K562 (cell line): ENCODE data around the gene GVQW3. TPM values are rescaled to one million over a fixed set of nuclear protein-coding genes. Genes with fewer than 3 reads are reported as not detected.
A peak's percentile ranks its signal among the peaks of the same experiment; 100 is the strongest.

ENCODE experiments used
- CBFA2T3 ChIP-seq: fragments of 450-650 bp; IDR thresholded peaks from 2 replicates; pipeline ENCODE4 v1.6.1; 2017
- CHCHD3 ChIP-seq: fragments of 250-450 bp; sonication (Bioruptor Pico); IDR thresholded peaks from 2 replicates; pipeline ENCODE4 v2.1.2; 2022; ENCODE audit warnings: mild to moderate bottlenecking
- HMGN3 ChIP-seq: IDR thresholded peaks from 2 replicates; pipeline ENCODE4 v1.6.1; 2011; ENCODE audit warnings: borderline replicate concordance, low read depth, mild to moderate bottlenecking, mixed read lengths, low read length; ENCODE audit not compliant: insufficient read length; ENCODE audit errors: extremely low read depth
- HSF4 ChIP-seq: fragments of 250-450 bp; sonication (Bioruptor Pico); IDR thresholded peaks from 2 replicates; pipeline ENCODE4 v2.1.2; 2022; ENCODE audit warnings: mild to moderate bottlenecking, moderate library complexity, borderline replicate concordance
- ILK ChIP-seq: fragments of 450-650 bp; IDR thresholded peaks from 2 replicates; pipeline ENCODE4 v1.6.1; 2016; ENCODE audit warnings: missing genetic modification characterization, low read depth, mild to moderate bottlenecking, missing compliant biosample characterization, moderate library complexity, borderline replicate concordance
- NR2C2 ChIP-seq, 2 experiments: fragments of 200-800 bp in 1 of 2; sonication (Bioruptor generic) in 1 of 2; sonication (generic) in 1 of 2; formaldehyde crosslinking in 1 of 2; IDR thresholded peaks; 2 replicates each; pipeline versions ENCODE4 v1.6.1 to v1.8.0; 2016 to 2022; ENCODE audit warnings: mild to moderate bottlenecking in 1 of 2, missing compliant biosample characterization in 1 of 2, missing genetic modification characterization in 1 of 2, missing genetic modification reagents in 1 of 2
- ZBTB7A ChIP-seq: IDR thresholded peaks from 2 replicates; pipeline ENCODE4 v1.6.1; 2011; ENCODE audit warnings: low read depth, mild to moderate bottlenecking, low read length, moderate library complexity, borderline replicate concordance; ENCODE audit not compliant: control insufficient read depth
- ZNF384 ChIP-seq: IDR thresholded peaks from 2 replicates; pipeline ENCODE4 v1.6.1; 2012; ENCODE audit warnings: low read depth, low read length, improper control_type of control experiment
- ZNF41 ChIP-seq: fragments of 250-450 bp; sonication (Bioruptor Pico); conservative IDR thresholded peaks from 2 replicates; pipeline ENCODE4 v1.4.0; 2020; ENCODE audit warnings: mild to moderate bottlenecking
- polyA plus RNA-seq, 8 experiments: library from polyadenylated mRNA; depleted of rRNA in 4 of 8; stranded (reverse) in 5 of 8; unstranded in 3 of 8; fragments of >200 nt; fragmentation: Nextera tagmentation in 2 of 8; fragmentation: Illumina TruSeq in 1 of 8; extraction: Ambion mirVana in 2 of 8; extraction: Trizol in 1 of 8; gene quantifications; 2 replicates each; pipeline versions ENCODE4 v1.2.1 to v1.2.3, GENCODE V29; 2011 to 2014; ENCODE audit warnings: inconsistent platforms in 1 of 8, missing spikeins in 1 of 8
- total RNA-seq, 7 experiments: library from RNA; depleted of rRNA in 6 of 7; stranded (reverse); fragments of >200 nt in 6 of 7; fragmentation: Illumina TruSeq in 2 of 7; extraction: Trizol in 2 of 7; gene quantifications; 2 replicates each; pipeline versions ENCODE4 v1.2.1 to v1.2.3, GENCODE V29; 2011 to 2021; ENCODE audit warnings: low replicate concordance in 1 of 7
- TF ChIP-seq, protein P1 (sequence below): fragments of 200-800 bp; sonication (Bioruptor generic); IDR thresholded peaks from 2 replicates; pipeline ENCODE4 v1.6.1; 2017; ENCODE audit warnings: missing genetic modification characterization, missing compliant biosample characterization
- TF ChIP-seq, protein P2 (sequence below): fragments of 450-650 bp; IDR thresholded peaks from 2 replicates; pipeline ENCODE4 v1.6.1; 2016; ENCODE audit warnings: mild to moderate bottlenecking
- TF ChIP-seq, protein P3 (sequence below): sonication (generic); formaldehyde crosslinking; IDR thresholded peaks from 2 replicates; pipeline ENCODE4 v1.8.0; 2022; ENCODE audit warnings: mild to moderate bottlenecking, missing genetic modification reagents

Gene GVQW3
- total and polyA plus RNA-seq, 9 of the 15 experiments (the other 6 are each of a cell fraction or from before 2014, with no cell fraction given), result 0.66 to 5.7 (median 2.1) TPM

DNA sequence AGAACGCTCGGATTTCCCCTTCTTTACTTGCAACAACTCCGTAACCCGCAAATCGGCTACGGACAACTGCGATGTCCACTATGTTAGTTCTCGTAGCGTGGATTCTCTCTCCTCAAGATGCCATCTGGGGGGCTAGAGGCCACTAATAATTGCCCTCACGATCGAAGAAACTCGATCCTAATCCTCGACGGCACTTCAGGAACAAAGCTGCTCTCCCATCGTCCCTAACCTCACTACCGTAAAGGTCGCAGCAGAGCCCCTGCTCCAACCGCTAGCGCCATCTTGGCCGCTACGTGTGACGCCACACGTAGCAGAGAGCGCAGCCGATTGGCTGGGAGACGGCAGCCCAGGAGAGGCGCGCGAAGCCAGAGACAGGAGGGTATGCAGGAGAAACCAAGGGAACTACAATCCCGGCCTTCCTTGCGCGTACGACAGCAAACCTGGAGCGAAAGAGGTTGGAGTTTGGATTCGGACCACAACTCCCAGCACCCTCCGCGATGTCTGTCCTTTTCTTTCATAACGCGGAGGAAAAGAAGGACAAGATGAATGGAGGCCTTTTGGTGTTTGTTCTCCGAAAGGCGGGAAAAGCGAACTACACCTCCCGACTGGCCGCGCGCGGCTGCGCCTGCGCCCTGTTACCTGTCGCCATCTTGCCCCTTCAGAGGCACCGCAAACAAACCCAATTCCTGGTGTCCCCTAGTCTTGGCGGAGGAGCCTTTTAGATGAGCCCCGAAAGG lies 63.4 kb downstream of the GVQW3 start, which contains the start of gene EMSY (continued):
- TF ChIP-seq, protein P1, sequence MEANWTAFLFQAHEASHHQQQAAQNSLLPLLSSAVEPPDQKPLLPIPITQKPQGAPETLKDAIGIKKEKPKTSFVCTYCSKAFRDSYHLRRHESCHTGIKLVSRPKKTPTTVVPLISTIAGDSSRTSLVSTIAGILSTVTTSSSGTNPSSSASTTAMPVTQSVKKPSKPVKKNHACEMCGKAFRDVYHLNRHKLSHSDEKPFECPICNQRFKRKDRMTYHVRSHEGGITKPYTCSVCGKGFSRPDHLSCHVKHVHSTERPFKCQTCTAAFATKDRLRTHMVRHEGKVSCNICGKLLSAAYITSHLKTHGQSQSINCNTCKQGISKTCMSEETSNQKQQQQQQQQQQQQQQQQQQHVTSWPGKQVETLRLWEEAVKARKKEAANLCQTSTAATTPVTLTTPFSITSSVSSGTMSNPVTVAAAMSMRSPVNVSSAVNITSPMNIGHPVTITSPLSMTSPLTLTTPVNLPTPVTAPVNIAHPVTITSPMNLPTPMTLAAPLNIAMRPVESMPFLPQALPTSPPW (CRISPR knock-in tag), result no peak
- TF ChIP-seq NR2C2 (CRISPR knock-in tag; IDR thresholded peaks at IDR 0.05), result 0 out of 2 replicates have a peak, but pooled peaks have one; percentile 62
- TF ChIP-seq NR2C2 (tag; IDR thresholded peaks at IDR 0.05), result peak; percentile 94
- no peak for TF ChIP-seq CHCHD3 (CRISPR knock-in tag)
- TF ChIP-seq ZNF384, result no peak
- TF ChIP-seq, protein P2, sequence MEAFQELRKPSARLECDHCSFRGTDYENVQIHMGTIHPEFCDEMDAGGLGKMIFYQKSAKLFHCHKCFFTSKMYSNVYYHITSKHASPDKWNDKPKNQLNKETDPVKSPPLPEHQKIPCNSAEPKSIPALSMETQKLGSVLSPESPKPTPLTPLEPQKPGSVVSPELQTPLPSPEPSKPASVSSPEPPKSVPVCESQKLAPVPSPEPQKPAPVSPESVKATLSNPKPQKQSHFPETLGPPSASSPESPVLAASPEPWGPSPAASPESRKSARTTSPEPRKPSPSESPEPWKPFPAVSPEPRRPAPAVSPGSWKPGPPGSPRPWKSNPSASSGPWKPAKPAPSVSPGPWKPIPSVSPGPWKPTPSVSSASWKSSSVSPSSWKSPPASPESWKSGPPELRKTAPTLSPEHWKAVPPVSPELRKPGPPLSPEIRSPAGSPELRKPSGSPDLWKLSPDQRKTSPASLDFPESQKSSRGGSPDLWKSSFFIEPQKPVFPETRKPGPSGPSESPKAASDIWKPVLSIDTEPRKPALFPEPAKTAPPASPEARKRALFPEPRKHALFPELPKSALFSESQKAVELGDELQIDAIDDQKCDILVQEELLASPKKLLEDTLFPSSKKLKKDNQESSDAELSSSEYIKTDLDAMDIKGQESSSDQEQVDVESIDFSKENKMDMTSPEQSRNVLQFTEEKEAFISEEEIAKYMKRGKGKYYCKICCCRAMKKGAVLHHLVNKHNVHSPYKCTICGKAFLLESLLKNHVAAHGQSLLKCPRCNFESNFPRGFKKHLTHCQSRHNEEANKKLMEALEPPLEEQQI, result no peak
- TF ChIP-seq ZNF41 (CRISPR knock-in tag), result no peak
- TF ChIP-seq CBFA2T3, result no peak
- TF ChIP-seq ILK, result no peak
- TF ChIP-seq HSF4, result no peak
- TF ChIP-seq, protein P3, sequence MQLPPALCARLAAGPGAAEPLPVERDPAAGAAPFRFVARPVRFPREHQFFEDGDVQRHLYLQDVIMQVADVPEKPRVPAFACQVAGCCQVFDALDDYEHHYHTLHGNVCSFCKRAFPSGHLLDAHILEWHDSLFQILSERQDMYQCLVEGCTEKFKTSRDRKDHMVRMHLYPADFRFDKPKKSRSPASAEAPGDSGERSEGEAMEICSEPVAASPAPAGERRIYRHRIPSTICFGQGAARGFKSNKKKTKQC (CRISPR knock-in tag), result peak; percentile 94
- TF ChIP-seq HMGN3, result no peak
- TF ChIP-seq ZBTB7A, result no peak
